ENCODE results near the gene PNPLA8. TPM values are rescaled to one million over a fixed set of nuclear protein-coding genes. Genes with fewer than 3 reads are reported as not detected.

The PNPLA8 gene
- polyA plus RNA-seq, 3 donors = 10.2 to 80.0 (median 55.5) TPM

DNA sequence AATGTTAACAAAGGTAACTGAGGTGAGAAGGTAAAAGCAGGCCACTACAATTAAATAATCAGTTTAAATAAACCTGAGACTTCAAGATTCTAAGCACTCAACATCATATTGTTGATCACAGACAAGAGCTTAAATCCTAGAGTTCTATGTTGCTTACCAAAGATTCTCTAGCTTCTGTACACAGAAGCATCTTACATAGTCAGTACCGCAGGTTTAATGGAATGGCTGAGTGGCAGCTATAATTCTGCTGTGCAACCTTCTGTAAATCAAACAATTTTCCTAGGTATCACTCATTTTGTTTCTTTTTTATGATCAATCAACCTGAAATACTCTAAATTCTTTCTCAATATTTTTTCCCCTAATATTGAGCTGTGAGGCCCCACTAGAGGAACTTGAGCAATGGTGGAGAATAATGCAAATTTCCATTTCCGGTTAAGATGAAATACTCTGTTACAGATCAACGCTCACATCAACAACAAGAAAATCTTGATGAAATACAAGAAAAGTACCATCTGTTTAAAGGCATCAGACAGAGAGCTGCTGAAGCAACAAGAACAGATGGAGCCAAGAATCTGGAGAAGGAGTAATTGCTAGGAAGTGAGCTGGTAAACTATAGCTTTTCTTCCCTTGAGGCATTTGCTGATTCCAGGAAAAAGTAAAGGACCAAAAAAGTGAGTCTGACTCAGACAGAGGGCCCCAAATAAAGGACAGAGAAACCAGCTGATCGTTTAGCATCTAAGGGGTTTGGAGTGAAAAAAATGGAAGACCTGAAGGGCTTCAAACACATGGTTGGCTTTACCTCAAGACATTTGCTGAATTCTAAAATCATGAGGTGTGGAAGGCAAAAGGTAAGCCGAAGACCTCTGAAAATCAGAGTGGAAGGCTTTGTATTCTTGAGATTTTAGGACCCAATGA is 22.6 kb downstream of the PNPLA8 start:
- peak overlapping the region; percentile 37 for H3K4me2 ChIP-seq (replicated peaks; ENCODE audit: extremely low read depth, low read length, poor library complexity, severe bottlenecking)
- Mint-ChIP-seq H3K4me1 (peaks cover 15% of the 10 kb centered on the region), H3K27me3 (ENCODE audit: low read depth in 3 of 3) (peaks cover 0 to 2% (median 0%) of the 10 kb centered on the region in 3 donors), H3K36me3 (peaks cover 47 to 73% of the 10 kb centered on the region in 2 donors), H3K9me3 (peaks cover 0 to 6% (median 0%) of the 10 kb centered on the region in 7 donors), H3K4me3 (peak overlapping the region in 1 of 2 donors; percentile 35), H3K27ac (peak overlapping the region; percentile 22 to 89 (median 80))
- H4K20me1 ChIP-seq (ENCODE audit: insufficient read depth, low read length) = peaks cover 13% of the 10 kb centered on the region
- H3K9me3 ChIP-seq (replicated peaks in 1 of 2; ENCODE audit: control insufficient read depth in 1 of 2, insufficient read depth in 1 of 2, low read length in 2 of 2) = no peaks in the 10 kb centered on the region
- intact Hi-C loops (cut with micrococcal nuclease) = no loop called here
- no peaks in the 10 kb centered on the region for H3K27me3 ChIP-seq (ENCODE audit: control insufficient read depth in 2 of 2, insufficient read depth in 2 of 2, low read length in 2 of 2)
- H3K9ac ChIP-seq (ENCODE audit: insufficient read depth, low read length, poor library complexity, severe bottlenecking) = no peak overlapping the region
- peak overlapping the region in 1 of 2 donors; percentile 69 for H3K27ac ChIP-seq (ENCODE audit: low read depth in 1 of 2, low read length in 2 of 2)
- peak in 2 of 3 donors; percentile 19 to 25 for DNase-seq
- H2AFZ ChIP-seq (ENCODE audit: insufficient read depth, low read depth, low read length, poor library complexity, severe bottlenecking) = no peak overlapping the region
- peaks cover 11 to 12% of the 10 kb centered on the region in 2 donors for H3K4me1 ChIP-seq (ENCODE audit: control insufficient read depth in 1 of 2, insufficient read depth in 2 of 2, low read length in 2 of 2)
- 77% methylated on average over 2 of the region's 5 CpGs for WGBS (ENCODE audit: insufficient coverage)
- H3K36me3 ChIP-seq (replicated peaks in 1 of 2; ENCODE audit: control insufficient read depth in 1 of 2, insufficient read depth in 2 of 2, low read length in 2 of 2) = peaks cover 47 to 67% of the 10 kb centered on the region in 2 donors
- TF ChIP-seq, protein P1, sequence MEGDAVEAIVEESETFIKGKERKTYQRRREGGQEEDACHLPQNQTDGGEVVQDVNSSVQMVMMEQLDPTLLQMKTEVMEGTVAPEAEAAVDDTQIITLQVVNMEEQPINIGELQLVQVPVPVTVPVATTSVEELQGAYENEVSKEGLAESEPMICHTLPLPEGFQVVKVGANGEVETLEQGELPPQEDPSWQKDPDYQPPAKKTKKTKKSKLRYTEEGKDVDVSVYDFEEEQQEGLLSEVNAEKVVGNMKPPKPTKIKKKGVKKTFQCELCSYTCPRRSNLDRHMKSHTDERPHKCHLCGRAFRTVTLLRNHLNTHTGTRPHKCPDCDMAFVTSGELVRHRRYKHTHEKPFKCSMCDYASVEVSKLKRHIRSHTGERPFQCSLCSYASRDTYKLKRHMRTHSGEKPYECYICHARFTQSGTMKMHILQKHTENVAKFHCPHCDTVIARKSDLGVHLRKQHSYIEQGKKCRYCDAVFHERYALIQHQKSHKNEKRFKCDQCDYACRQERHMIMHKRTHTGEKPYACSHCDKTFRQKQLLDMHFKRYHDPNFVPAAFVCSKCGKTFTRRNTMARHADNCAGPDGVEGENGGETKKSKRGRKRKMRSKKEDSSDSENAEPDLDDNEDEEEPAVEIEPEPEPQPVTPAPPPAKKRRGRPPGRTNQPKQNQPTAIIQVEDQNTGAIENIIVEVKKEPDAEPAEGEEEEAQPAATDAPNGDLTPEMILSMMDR (IDR thresholded peaks at IDR 0.05) = no peak
- peaks cover 15% of the 10 kb centered on the region for H3K79me2 ChIP-seq (ENCODE audit: insufficient read depth, low read length)
- H3K4me3 ChIP-seq (replicated peaks in 1 of 3; ENCODE audit: low read depth in 2 of 3, low read length in 3 of 3) = peak overlapping the region in 1 of 3 experiments; percentile 24

DNA sequence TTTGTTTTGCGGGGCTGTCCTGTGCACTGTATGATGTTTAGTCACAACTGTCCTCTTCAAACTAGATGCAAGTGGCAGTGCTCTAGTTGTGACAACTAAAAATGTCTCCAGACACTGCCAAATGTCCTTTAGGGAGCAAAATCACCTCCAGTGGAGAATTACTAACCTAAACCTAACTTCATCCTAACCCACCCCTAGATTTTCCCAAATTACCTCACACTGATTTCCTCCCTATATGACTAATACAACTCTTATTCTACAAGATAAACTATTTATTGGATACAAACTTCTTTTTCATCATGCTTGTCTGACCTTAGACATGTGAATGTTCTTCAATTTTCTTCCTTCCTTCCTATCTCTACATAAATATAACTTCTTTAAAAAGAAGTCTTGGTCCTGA is 26.4 kb downstream of the PNPLA8 start:
- H3K27ac Mint-ChIP-seq = peak overlapping the region in 4 of 7 donors; percentile 21 to 55 (median 30)
- TF ChIP-seq, protein P1 (IDR thresholded peaks at IDR 0.05) = no peak
- H3K36me3 Mint-ChIP-seq = peaks cover 37 to 77% of the 10 kb centered on the region in 2 donors
- Histone ChIP-seq H4K20me1 (ENCODE audit: insufficient read depth, low read length) (peaks cover 8% of the 10 kb centered on the region), H3K36me3 (replicated peaks in 1 of 2; ENCODE audit: control insufficient read depth in 1 of 2, insufficient read depth in 2 of 2, low read length in 2 of 2) (peaks cover 57 to 72% of the 10 kb centered on the region in 2 donors), H3K27ac (ENCODE audit: low read depth in 1 of 2, low read length in 2 of 2) (no peak overlapping the region), H3K9ac (ENCODE audit: insufficient read depth, low read length, poor library complexity, severe bottlenecking) (no peak overlapping the region), H3K4me1 (ENCODE audit: control insufficient read depth in 1 of 2, insufficient read depth in 2 of 2, low read length in 2 of 2) (peaks cover 11 to 12% of the 10 kb centered on the region in 2 donors), H2AFZ (ENCODE audit: insufficient read depth, low read depth, low read length, poor library complexity, severe bottlenecking) (no peak overlapping the region), H3K27me3 (ENCODE audit: control insufficient read depth in 2 of 2, insufficient read depth in 2 of 2, low read length in 2 of 2) (no peaks in the 10 kb centered on the region), H3K4me3 (replicated peaks in 1 of 3; ENCODE audit: low read depth in 2 of 3, low read length in 3 of 3) (no peak overlapping the region), H3K4me2 (replicated peaks; ENCODE audit: extremely low read depth, low read length, poor library complexity, severe bottlenecking) (no peak overlapping the region), H3K9me3 (replicated peaks in 1 of 2; ENCODE audit: control insufficient read depth in 1 of 2, insufficient read depth in 1 of 2, low read length in 2 of 2) (no peaks in the 10 kb centered on the region), H3K79me2 (ENCODE audit: insufficient read depth, low read length) (no peaks in the 10 kb centered on the region)
- H3K27me3 Mint-ChIP-seq (ENCODE audit: low read depth in 3 of 3) = no peaks in the 10 kb centered on the region
- peak in 1 of 3 donors; percentile 55 for DNase-seq
- peaks cover 0 to 2% (median 0%) of the 10 kb centered on the region in 7 donors for H3K9me3 Mint-ChIP-seq
- H3K4me1 Mint-ChIP-seq = peaks cover 13% of the 10 kb centered on the region
- no CpG with 5 or more reads among the region's 1 CpG for WGBS (ENCODE audit: insufficient coverage)
- intact Hi-C loops (cut with micrococcal nuclease) = loop anchor here in 1 of 2 donors (5.0 kb wide), 1 partner anchor 317 kb away; no protein-coding TSS in a partner anchor
- H3K4me3 Mint-ChIP-seq = no peak overlapping the region
